Tongue (tissue), 2 donors: ENCODE measurements around the gene ZC3H13. TPM values are rescaled to one million over a fixed set of nuclear protein-coding genes. Genes with fewer than 3 reads are reported as not detected.

Source experiments
- DNase-seq: peaks from one replicate; pipeline ENCODE4 v3.0.0-alpha.2; 2015
- total RNA-seq: library from RNA; depleted of rRNA; stranded (reverse); fragments of >200 nt; gene quantifications from one replicate; pipeline ENCODE4 v1.2.3, GENCODE V29; 2014

Gene ZC3H13
- 32.5 TPM for total RNA-seq

- DNase-seq: peak; percentile 98
Measured at GRCh38 chr13:46052319-46053161, at the start of gene ZC3H13. Gene ZC3H13, minus strand, starts transcription at chr13:46052746. Its CDS starts 7,239 bp downstream, at chr13:46045507.

- no peak for DNase-seq
Measured at GRCh38 chr13:46102255-46102605, 49.7 kb upstream of the ZC3H13 start.

GRCh38 chr13:46101484-46102254, 49.1 kb upstream of the ZC3H13 start:
- DNase-seq: no peak

- no peak for DNase-seq
Measured at GRCh38 chr13:46101002-46101401, 48.5 kb upstream of the ZC3H13 start.

GRCh38 chr13:46100191-46100815, 47.8 kb upstream of the ZC3H13 start:
- DNase-seq: no peak

- no peak for DNase-seq
Measured at GRCh38 chr13:46097663-46098062, 45.1 kb upstream of the ZC3H13 start.

GRCh38 chr13:46097015-46097414, 44.5 kb upstream of the ZC3H13 start:
- DNase-seq: no peak

- DNase-seq: no peak
Measured at GRCh38 chr13:46094478-46094877, 41.9 kb upstream of the ZC3H13 start.

GRCh38 chr13:46088821-46089562, 36.4 kb upstream of the ZC3H13 start:
- no peak for DNase-seq

GRCh38 chr13:46087481-46087880, 34.9 kb upstream of the ZC3H13 start:
- DNase-seq: no peak

- DNase-seq: no peak
Measured at GRCh38 chr13:46086985-46087384, 34.4 kb upstream of the ZC3H13 start.

GRCh38 chr13:46086421-46086922, 33.9 kb upstream of the ZC3H13 start:
- no peak for DNase-seq

GRCh38 chr13:46085737-46086136, 33.2 kb upstream of the ZC3H13 start:
- no peak for DNase-seq

- DNase-seq: no peak
Measured at GRCh38 chr13:46082324-46082723, 29.8 kb upstream of the ZC3H13 start.

GRCh38 chr13:46079770-46080169, 27.2 kb upstream of the ZC3H13 start:
- no peak for DNase-seq

- no peak for DNase-seq
Measured at GRCh38 chr13:46077265-46077664, 24.7 kb upstream of the ZC3H13 start.

- no peak for DNase-seq
Measured at GRCh38 chr13:46076827-46077226, 24.3 kb upstream of the ZC3H13 start.

GRCh38 chr13:46075811-46076210, 23.3 kb upstream of the ZC3H13 start:
- no peak for DNase-seq

- DNase-seq: peak; percentile 8
Measured at GRCh38 chr13:46071590-46072249, 19.2 kb upstream of the ZC3H13 start.

GRCh38 chr13:46063292-46063691, 10.7 kb upstream of the ZC3H13 start:
- no peak for DNase-seq

GRCh38 chr13:46062185-46062584, 9.6 kb upstream of the ZC3H13 start:
- DNase-seq: no peak

- DNase-seq: no peak
Measured at GRCh38 chr13:46059405-46059804, 6.9 kb upstream of the ZC3H13 start.
